D721Med (cell line): Measurements from ENCODE around the gene RAB12.

Experiments used
- DNase-seq: peaks from one replicate; pipeline ENCODE4 v3.0.0; 2011; ENCODE audit warnings: low spot score; ENCODE audit not compliant: insufficient read length
- FAIRE-seq: peaks from 2 replicates; lab custom pipeline; 2011; peaks lifted over from hg19 to GRCh38; lab: Jason Lieb, UNC
- TF ChIP-seq, protein P1 (sequence below): IDR thresholded peaks from 2 replicates; pipeline ENCODE4 v1.5.1; 2012; ENCODE audit warnings: mild to moderate bottlenecking, control low read depth; ENCODE audit not compliant: insufficient read depth; ENCODE audit errors: missing control alignments

Gene RAB12

DNA sequence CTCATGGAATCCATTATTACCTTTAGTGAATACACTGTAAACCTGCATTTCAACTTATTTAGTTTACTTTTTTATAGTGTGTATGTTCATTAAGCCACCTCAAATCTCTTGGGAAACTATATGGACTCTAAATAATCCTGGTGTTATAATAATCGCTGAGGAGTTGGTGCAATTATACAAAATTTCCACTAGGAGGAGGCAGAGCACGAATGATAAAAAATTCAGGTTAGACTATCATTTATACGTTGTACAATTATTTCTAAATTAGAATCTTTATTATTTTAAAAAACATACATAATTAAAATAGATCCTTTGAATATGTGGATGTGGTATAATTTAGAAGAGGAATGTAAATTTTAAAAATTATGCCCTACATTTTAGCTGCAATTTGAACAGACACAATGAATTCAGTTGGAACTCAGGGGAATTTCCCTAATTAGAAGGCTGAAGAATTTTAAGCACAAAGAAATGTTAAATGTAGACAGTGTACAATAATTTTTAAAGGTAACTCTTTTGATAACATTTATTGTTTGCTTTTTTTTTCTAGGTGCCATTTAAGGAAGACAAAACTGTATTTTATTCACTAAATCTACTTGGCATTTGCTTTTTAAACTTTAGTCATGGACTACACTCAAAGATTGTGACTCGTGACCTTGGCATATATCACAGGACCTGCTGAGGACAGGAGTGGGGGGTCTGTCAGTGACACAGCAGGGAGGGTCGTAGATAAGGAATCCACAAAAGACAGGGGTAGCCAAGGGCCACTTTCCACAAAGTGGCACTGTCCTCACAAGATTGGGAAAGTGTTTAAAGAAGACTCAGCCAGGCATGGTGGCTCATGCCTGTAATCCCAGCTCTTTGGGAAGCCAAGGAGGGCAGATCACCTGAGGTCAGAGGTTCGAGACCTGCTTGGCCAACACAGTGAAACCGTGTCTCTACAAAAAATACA lies 45.5 kb downstream of the RAB12 start:
- TF ChIP-seq, protein P1, sequence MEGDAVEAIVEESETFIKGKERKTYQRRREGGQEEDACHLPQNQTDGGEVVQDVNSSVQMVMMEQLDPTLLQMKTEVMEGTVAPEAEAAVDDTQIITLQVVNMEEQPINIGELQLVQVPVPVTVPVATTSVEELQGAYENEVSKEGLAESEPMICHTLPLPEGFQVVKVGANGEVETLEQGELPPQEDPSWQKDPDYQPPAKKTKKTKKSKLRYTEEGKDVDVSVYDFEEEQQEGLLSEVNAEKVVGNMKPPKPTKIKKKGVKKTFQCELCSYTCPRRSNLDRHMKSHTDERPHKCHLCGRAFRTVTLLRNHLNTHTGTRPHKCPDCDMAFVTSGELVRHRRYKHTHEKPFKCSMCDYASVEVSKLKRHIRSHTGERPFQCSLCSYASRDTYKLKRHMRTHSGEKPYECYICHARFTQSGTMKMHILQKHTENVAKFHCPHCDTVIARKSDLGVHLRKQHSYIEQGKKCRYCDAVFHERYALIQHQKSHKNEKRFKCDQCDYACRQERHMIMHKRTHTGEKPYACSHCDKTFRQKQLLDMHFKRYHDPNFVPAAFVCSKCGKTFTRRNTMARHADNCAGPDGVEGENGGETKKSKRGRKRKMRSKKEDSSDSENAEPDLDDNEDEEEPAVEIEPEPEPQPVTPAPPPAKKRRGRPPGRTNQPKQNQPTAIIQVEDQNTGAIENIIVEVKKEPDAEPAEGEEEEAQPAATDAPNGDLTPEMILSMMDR, result peak; percentile 85
- FAIRE-seq (peak; percentile 58), DNase-seq (peak; percentile 54)

DNA sequence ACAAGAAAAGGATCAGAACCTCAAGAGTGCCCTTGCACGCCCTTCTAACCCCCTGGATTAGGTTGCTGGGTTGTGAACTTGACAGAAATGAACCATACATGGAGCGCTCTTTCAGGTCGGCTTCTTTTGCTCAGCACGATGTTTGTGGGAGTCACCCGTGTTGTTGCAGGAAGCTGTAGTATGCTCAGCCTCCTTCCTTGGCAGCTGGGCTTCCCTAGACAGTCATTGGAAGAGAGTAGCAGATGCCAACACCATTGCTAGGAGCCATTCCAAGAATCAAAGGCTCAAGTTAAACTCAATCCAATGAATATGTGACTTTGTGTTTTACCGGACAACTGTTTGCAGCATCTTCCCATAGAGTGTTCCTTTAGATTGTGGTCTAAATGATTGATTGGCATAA lies 47.0 kb downstream of the RAB12 start:
- TF ChIP-seq, protein P1, result no peak
- DNase-seq, result no peak
- no peak for FAIRE-seq

DNA sequence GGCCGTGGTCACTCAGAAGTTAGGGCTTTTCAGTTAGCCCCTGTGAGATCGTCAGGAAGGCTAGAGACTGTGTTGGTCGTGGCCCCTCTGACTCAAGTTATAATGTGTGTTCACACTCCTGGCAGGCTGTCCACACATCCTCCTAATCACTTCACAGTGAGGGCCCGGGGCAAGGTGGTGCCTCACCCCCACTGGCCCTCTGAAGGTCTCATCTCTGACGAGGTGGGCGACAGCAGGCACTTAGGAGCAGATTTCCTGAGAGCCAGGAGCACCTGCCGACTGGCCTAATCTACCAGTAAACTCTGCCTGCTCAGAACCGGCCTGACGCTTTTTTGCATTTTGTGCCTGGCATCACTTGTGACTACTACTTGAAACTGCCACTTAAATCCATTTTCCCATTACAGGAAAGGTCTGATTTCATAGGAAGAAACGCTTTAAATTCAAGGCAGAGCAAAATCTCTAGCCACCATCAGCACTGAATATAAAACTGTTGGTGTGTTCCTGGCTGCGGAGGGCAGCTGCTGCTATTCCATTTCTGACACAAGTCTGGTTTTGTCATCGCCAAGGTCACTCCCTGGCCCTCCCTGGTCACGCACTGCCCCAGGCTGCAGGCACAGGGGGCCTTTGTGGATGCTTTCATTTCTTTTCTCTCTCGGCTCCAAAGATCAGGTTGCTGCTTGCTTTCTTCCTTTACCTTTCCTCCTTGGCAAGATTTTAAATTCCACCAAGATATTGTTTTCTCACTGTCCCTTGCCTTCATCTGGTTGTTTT lies 48.0 kb downstream of the RAB12 start:
- TF ChIP-seq, protein P1, result no peak
- DNase-seq, result no peak
- FAIRE-seq, result no peak

DNA sequence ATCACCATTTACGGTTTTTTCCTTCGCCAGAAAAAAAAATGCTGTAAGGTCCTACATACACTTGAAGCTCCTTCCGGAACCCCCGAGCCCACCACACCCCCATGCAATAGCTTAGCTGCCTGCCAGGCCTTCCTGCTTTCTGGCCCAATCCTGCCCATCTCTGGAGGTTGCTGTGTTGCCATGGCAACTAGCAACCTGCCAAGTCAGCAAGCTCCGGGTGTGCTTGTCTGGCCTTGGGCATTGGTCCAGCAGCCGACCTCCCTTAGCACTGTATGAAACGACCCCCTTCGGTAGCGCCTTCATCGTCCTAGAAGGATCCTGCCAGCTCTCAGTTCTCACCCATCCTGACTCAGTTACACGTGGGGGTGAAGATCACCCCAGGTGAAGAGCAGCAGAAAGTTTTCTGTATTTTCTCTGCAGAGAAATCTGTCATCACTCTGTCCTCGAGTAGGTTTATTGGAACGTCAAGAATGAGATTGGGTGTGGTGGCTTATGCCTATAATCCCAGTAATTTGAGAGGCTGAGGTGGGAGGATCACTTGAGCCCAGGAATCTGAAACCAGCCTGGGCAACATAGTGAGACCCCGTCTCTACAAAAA lies 48.7 kb downstream of the RAB12 start:
- FAIRE-seq (no peak), DNase-seq (no peak)
- TF ChIP-seq, protein P1, result no peak

DNA sequence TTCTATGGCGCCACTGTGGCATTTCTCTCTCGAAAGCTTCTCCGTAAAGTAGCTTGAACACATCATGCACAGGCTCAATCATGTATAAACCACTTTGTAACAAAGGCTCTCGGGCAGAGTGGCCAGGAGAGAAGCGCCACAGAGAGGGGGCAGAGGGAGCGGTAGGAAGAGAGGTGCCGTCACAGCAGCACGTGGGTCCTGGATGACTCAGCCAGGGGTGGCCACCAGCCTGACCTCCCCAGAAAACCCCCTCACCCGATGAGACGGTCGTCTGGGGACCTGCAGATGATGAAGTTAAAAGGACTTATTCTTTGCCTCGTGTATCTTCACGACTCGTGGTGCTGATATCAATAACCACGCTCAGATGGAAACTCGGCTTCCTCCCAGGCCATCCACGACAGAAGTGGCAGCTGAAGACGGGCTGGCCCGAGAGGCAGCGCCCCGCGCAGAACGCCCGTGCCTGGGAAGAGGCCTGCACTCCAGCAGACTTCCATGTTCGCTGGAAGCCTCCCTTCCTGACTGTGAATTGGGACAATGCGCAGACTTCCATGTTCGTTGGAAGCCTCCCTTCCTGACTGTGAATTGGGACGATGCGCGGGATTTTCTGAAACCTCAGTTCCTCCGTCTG lies 49.7 kb downstream of the RAB12 start:
- TF ChIP-seq, protein P1, result no peak
- FAIRE-seq (no peak), DNase-seq (no peak)

DNA sequence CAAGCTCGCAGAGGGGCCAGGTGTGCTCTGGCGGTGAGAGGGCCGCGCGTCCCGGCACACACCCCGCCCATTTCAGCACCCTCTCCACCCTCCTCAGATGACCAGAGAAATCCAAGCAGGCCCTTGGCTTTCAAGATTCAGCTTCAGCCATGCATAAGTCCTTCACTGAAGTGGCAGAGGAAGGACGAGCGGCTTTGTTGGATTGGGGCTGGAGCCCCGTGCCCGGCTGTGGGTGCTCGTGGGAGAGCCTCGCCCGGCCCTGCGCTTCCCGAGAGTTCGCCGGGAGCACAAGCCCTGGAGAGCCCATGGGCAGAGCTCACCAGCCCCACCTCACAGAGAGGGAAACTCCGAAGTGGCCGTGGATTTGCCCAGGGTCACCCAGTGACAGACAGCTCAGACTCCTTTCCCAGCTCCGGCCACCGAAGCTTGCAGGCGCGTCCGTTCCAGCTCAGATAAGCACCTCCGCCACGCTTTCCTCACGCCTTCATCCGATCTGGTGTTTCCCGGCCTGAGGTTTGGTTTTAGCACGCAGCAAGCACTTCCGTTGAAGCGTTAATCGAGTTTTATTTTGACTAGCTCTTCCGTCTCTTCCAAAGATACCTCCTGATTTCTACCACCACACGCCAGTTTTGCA lies 50.5 kb downstream of the RAB12 start:
- FAIRE-seq (no peak), DNase-seq (no peak)
- TF ChIP-seq, protein P1, result no peak
